DOHH2 (cell line): ENCODE results near the gene OR4K13.

Experiments used
- H3F3A ChIP-seq: fragments of 200-600 bp; sonication (generic), shearing (Covaris generic); 2 replicates; pipeline ENCODE4 v1.6.0; 2016; ENCODE audit warnings: antibody characterized with exemption, mild to moderate bottlenecking; ENCODE audit not compliant: control insufficient read depth, insufficient read depth
- H3K27ac ChIP-seq: fragments of 200-600 bp; sonication (generic); 2 replicates; pipeline ENCODE4 v1.5.1; 2014; ENCODE audit warnings: low read depth, mild to moderate bottlenecking, low read length, moderate library complexity
- H3K27me3 ChIP-seq: fragments of 200-600 bp; sonication (generic); 2 replicates; pipeline ENCODE4 v1.6.1; 2014; ENCODE audit warnings: mild to moderate bottlenecking, low read length, mixed read lengths; ENCODE audit not compliant: control insufficient read depth
- H3K36me3 ChIP-seq: fragments of 200-600 bp; sonication (generic); 2 replicates; pipeline ENCODE4 v1.6.1; 2014; ENCODE audit warnings: mild to moderate bottlenecking, low read length, moderate library complexity, mixed read lengths; ENCODE audit not compliant: control insufficient read depth
- H3K4me1 ChIP-seq: fragments of 200-600 bp; sonication (generic); 2 replicates; pipeline ENCODE4 v1.6.1; 2014; ENCODE audit warnings: mild to moderate bottlenecking, low read length, mixed read lengths; ENCODE audit not compliant: control insufficient read depth
- H3K4me2 ChIP-seq: fragments of 200-600 bp; sonication (generic); 2 replicates; pipeline ENCODE4 v1.6.0; 2014; ENCODE audit warnings: mild to moderate bottlenecking, low read length, moderate library complexity
- H3K4me3 ChIP-seq: fragments of 200-600 bp; sonication (generic); 2 replicates; pipeline ENCODE4 v1.5.1; 2014; ENCODE audit warnings: mild to moderate bottlenecking, low read length, mixed read lengths
- H3K79me2 ChIP-seq: fragments of 200-600 bp; sonication (generic); 2 replicates; pipeline ENCODE4 v1.6.1; 2014; ENCODE audit warnings: mild to moderate bottlenecking, low read length, mixed read lengths; ENCODE audit not compliant: control insufficient read depth
- H3K9me2 ChIP-seq: fragments of 200-600 bp; sonication (generic); replicated peaks from 2 replicates; pipeline ENCODE4 v1.6.1; 2014; ENCODE audit warnings: mild to moderate bottlenecking, low read length, mixed read lengths; ENCODE audit not compliant: control insufficient read depth
- H3K9me3 ChIP-seq: fragments of 200-600 bp; sonication (generic); 2 replicates; pipeline ENCODE4 v1.6.1; 2014; ENCODE audit warnings: antibody characterized with exemption, low read length, mixed read lengths; ENCODE audit not compliant: control insufficient read depth, insufficient read depth
- H4K20me1 ChIP-seq: fragments of 200-600 bp; sonication (generic); 2 replicates; pipeline ENCODE4 v1.6.0; 2014; ENCODE audit warnings: low read depth, mild to moderate bottlenecking, antibody characterized with exemption, low read length, moderate library complexity; ENCODE audit not compliant: control insufficient read depth, insufficient read depth
- EZH2phosphoT487 ChIP-seq: fragments of 200-600 bp; sonication (generic); IDR thresholded peaks from 2 replicates; pipeline ENCODE4 v1.6.1; 2017; ENCODE audit warnings: borderline replicate concordance, mild to moderate bottlenecking, antibody characterized with exemption, low read length, moderate library complexity, mixed read lengths
- TF ChIP-seq, protein P1 (sequence below): fragments of 200-600 bp; sonication (generic); IDR thresholded peaks from one replicate; pipeline ENCODE4 v1.5.1; 2014; ENCODE audit warnings: antibody characterized with exemption, mild to moderate bottlenecking, low read depth, low read length; ENCODE audit not compliant: poor library complexity, severe bottlenecking

OR4K13 gene

DNA sequence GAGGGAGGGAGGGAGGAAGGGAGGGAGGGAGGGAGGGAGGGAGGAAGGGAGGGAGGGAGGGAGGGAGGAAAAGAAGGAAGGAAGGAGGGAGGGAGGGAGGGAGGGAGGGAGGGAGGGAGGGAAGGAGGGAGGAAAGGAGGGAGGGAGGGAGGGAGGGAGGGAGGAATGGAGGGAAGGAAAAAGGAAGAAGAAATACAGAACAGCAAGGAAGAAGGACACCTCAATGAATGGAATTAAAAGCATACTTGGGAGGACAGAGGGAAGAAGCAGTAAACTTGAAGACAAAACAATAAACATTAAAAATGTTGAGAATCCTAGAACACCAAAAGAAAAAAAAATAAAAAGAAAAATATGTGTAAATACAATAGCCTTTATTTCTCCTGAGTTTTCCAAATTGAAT is 27.7 kb downstream of the OR4K13 start:
- TF ChIP-seq, protein P1, sequence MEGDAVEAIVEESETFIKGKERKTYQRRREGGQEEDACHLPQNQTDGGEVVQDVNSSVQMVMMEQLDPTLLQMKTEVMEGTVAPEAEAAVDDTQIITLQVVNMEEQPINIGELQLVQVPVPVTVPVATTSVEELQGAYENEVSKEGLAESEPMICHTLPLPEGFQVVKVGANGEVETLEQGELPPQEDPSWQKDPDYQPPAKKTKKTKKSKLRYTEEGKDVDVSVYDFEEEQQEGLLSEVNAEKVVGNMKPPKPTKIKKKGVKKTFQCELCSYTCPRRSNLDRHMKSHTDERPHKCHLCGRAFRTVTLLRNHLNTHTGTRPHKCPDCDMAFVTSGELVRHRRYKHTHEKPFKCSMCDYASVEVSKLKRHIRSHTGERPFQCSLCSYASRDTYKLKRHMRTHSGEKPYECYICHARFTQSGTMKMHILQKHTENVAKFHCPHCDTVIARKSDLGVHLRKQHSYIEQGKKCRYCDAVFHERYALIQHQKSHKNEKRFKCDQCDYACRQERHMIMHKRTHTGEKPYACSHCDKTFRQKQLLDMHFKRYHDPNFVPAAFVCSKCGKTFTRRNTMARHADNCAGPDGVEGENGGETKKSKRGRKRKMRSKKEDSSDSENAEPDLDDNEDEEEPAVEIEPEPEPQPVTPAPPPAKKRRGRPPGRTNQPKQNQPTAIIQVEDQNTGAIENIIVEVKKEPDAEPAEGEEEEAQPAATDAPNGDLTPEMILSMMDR = no peak
- no peak for TF ChIP-seq EZH2phosphoT487
- Histone ChIP-seq H3K4me2 (no peak overlapping the region), H3K4me3 (no peak overlapping the region)

DNA sequence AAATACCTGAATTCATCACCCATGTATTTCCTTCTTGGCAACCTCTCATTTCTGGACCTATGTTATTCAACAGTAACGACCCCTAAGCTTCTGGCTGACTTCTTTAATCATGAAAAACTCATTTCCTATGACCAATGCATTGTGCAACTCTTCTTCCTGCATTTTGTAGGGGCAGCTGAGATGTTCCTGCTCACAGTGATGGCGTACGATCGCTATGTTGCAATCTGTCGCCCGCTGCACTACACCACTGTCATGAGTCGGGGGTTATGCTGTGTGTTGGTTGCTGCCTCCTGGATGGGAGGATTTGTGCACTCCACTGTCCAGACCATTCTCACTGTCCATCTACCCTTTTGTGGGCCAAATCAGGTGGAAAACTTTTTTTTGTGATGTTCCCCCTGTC is 33.5 kb downstream of the OR4K13 start:
- H3K4me2 ChIP-seq = no peak overlapping the region
- no peaks in the 10 kb centered on the region for H3K79me2 ChIP-seq
- no peaks in the 10 kb centered on the region for H3K4me1 ChIP-seq
- H3K9me2 ChIP-seq = no peaks in the 10 kb centered on the region
- H3K27me3 ChIP-seq = no peaks in the 10 kb centered on the region
- H4K20me1 ChIP-seq = no peaks in the 10 kb centered on the region
- no peaks in the 10 kb centered on the region for H3F3A ChIP-seq
- peaks cover under 1% of the 10 kb centered on the region; the same call in 1 of the 2 replicates for H3K9me3 ChIP-seq
- no peak overlapping the region for H3K27ac ChIP-seq
- no peak overlapping the region for H3K4me3 ChIP-seq
- no peaks in the 10 kb centered on the region for H3K36me3 ChIP-seq
- TF ChIP-seq, protein P1 = no peak

More for the DNA sequence above, 27.7 kb downstream of the OR4K13 start:
- no peaks in the 10 kb centered on the region for H3K36me3 ChIP-seq
- H3K27ac ChIP-seq = no peak overlapping the region
- H3K4me1 ChIP-seq = no peaks in the 10 kb centered on the region
- peaks cover 5% of the 10 kb centered on the region; the same call in 1 of the 2 replicates for H3K9me3 ChIP-seq
- H3K9me2 ChIP-seq = no peaks in the 10 kb centered on the region
- H3K79me2 ChIP-seq = no peaks in the 10 kb centered on the region
- no peaks in the 10 kb centered on the region for H4K20me1 ChIP-seq
- H3F3A ChIP-seq = no peaks in the 10 kb centered on the region
- no peaks in the 10 kb centered on the region for H3K27me3 ChIP-seq

DNA sequence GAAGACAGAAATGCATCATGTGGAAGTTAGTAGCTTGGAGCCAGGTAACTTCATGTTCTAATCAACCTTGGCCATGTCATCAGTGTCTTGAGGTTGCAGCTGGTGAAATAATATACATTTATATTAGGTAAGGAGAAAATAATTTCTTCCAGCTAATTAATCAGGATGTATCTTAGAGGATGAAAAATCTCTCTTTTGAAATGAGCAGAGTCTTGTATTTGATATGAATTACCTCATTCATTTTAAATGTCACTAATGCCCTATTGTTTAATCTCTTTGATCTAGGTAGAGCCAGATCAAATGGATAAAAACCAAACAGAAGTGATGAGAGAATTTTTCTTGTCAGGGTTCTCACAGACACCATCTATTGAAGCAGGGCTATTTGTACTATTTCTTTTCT is 34.0 kb downstream of the OR4K13 start, which contains the start of gene OR4Q2:
TSS of gene OR4Q2 (plus strand) at position 301 of the 400 bp plus-strand sequence.
- H3K9me2 ChIP-seq = no peaks in the 10 kb centered on the region
- H3K9me3 ChIP-seq = no peaks in the 10 kb centered on the region
- no peak within 1 kb of the TSS for H3K4me2 ChIP-seq
- H3K4me1 ChIP-seq = no peaks in the 10 kb centered on the region
- no peaks in the 10 kb centered on the region for H3K79me2 ChIP-seq
- H3K27me3 ChIP-seq = no peaks in the 10 kb centered on the region
- TF ChIP-seq, protein P1 = no peak
- TF ChIP-seq EZH2phosphoT487 = no peak
- H3F3A ChIP-seq = no peaks in the 10 kb centered on the region
- H3K27ac ChIP-seq = no peak within 1 kb of the TSS
- H4K20me1 ChIP-seq = no peaks in the 10 kb centered on the region
- no peak within 1 kb of the TSS for H3K4me3 ChIP-seq
- H3K36me3 ChIP-seq = no peaks in the 10 kb centered on the region
